ENCODE results near the gene TMEM150C. TPM values are rescaled to one million over a fixed set of nuclear protein-coding genes. Genes with fewer than 3 reads are reported as not detected.

The TMEM150C gene
- total RNA-seq, 1 experiment from 2014 or later: 2.7 TPM

DNA sequence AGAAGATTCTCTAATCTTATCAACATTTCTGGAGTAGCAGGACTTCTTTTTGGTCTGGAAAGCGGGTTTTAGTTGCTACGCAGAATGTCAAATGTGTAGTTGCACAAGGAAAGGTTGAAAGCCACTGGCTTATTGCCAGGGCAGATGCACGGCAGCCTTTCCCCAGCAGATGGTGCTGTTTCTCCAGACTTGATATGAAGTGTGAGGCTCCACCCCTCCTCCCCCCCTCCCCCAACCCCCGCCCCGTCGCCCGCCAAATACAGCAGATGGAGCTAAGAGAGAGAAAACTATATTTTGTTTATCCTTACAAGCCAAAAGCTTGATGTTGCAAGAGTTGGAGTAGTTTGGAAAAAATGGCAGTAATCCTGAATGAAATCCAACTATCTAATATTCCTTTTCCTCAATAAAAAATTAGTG, 99.4 kb downstream of the TMEM150C start:
- peak; percentile 82 for DNase-seq
- no peak overlapping the region for H2BK120ac ChIP-seq (ENCODE audit: low read depth, low read length, poor library complexity, severe bottlenecking)
- H2AFZ ChIP-seq (ENCODE audit: low read length): no peak overlapping the region
- H3T11ph ChIP-seq (ENCODE audit: low read length): no peak overlapping the region
- no peak overlapping the region for H4K5ac ChIP-seq (ENCODE audit: insufficient read length, low read depth, low read length)
- H2BK12ac ChIP-seq (ENCODE audit: insufficient read length, low read depth, low read length): no peak overlapping the region
- H2BK5ac ChIP-seq (ENCODE audit: insufficient read length, low read length): no peak overlapping the region
- H3K9me3 ChIP-seq (ENCODE audit: control insufficient read depth, low read depth, low read length): no peaks in the 10 kb centered on the region
- H3K9ac ChIP-seq (ENCODE audit: extremely low read depth, insufficient read length, low read length): no peak overlapping the region
- no peak overlapping the region for H2BK15ac ChIP-seq (ENCODE audit: low read depth, low read length)
- H4K8ac ChIP-seq (replicated peaks; ENCODE audit: insufficient read length, low read depth, low read length): no peak overlapping the region
- no peak overlapping the region for H2BK20ac ChIP-seq (ENCODE audit: low read depth, low read length, poor library complexity, severe bottlenecking)
- H4K91ac ChIP-seq (ENCODE audit: insufficient read length, low read depth, low read length): no peak overlapping the region
- Mint-ChIP-seq H3K36me3 (ENCODE audit: insufficient read depth in 1 of 3, low read depth in 3 of 3) (peaks cover 28 to 65% (median 41%) of the 10 kb centered on the region in 3 experiments), H3K9me3 (no peaks in the 10 kb centered on the region), H3K4me1 (peaks cover 2% of the 10 kb centered on the region in 2 experiments; a peak in 2 of 4 replicates), H3K4me3 (no peak overlapping the region), H3K27me3 (ENCODE audit: low read depth) (no peaks in the 10 kb centered on the region; the same call in 1 of the 2 replicates), H3K27ac (no peak overlapping the region)
- no peaks in the 10 kb centered on the region for H3K79me2 ChIP-seq (ENCODE audit: insufficient read depth, low read length)
- H3K4me1 ChIP-seq (ENCODE audit: insufficient read depth, low read length): no peaks in the 10 kb centered on the region
- H3K14ac ChIP-seq (ENCODE audit: insufficient read depth, low read length): no peak overlapping the region
- no peak overlapping the region for H3K27ac ChIP-seq (ENCODE audit: insufficient read length, low read depth, low read length)
- no peak overlapping the region for H3K4me2 ChIP-seq (ENCODE audit: insufficient read depth, insufficient read length, low read length)
- no peaks in the 10 kb centered on the region for H3K27me3 ChIP-seq (ENCODE audit: insufficient read depth, low read length)
- H3K23me2 ChIP-seq (ENCODE audit: insufficient read length, low read depth, low read length, poor library complexity, severe bottlenecking): no peaks in the 10 kb centered on the region
- H2AK5ac ChIP-seq (ENCODE audit: insufficient read length, low read length): no peak overlapping the region
- no peak overlapping the region for H3K23ac ChIP-seq (ENCODE audit: insufficient read length, low read depth, low read length)
- no peak overlapping the region for H3K4ac ChIP-seq (ENCODE audit: low read depth, low read length)
- H4K20me1 ChIP-seq (ENCODE audit: control insufficient read depth, insufficient read depth, insufficient read length): no peaks in the 10 kb centered on the region
- TF ChIP-seq, protein P1, sequence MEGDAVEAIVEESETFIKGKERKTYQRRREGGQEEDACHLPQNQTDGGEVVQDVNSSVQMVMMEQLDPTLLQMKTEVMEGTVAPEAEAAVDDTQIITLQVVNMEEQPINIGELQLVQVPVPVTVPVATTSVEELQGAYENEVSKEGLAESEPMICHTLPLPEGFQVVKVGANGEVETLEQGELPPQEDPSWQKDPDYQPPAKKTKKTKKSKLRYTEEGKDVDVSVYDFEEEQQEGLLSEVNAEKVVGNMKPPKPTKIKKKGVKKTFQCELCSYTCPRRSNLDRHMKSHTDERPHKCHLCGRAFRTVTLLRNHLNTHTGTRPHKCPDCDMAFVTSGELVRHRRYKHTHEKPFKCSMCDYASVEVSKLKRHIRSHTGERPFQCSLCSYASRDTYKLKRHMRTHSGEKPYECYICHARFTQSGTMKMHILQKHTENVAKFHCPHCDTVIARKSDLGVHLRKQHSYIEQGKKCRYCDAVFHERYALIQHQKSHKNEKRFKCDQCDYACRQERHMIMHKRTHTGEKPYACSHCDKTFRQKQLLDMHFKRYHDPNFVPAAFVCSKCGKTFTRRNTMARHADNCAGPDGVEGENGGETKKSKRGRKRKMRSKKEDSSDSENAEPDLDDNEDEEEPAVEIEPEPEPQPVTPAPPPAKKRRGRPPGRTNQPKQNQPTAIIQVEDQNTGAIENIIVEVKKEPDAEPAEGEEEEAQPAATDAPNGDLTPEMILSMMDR (conservative IDR thresholded peaks at IDR 0.05): peak; percentile 91
- H3K79me1 ChIP-seq (ENCODE audit: insufficient read depth, low read depth, low read length, poor library complexity, severe bottlenecking): no peaks in the 10 kb centered on the region
- no peak overlapping the region for H3K18ac ChIP-seq (ENCODE audit: insufficient read length, low read depth, low read length)
- WGBS (ENCODE audit: extremely low coverage, insufficient read length, low lambda C conversion rate): no CpG with 5 or more reads among the region's 7 CpGs
- no peak overlapping the region for H3K56ac ChIP-seq (ENCODE audit: insufficient read length, low read depth, low read length)
